Ovary (tissue), 9 donors: ENCODE measurements around the gene FKBP10. TPM values are rescaled to one million over a fixed set of nuclear protein-coding genes. Genes with fewer than 3 reads are reported as not detected.

ENCODE experiments used
- DNase-seq, 5 donors: peaks; one replicate each; pipeline ENCODE4 v3.0.0-alpha.2; 2019 to 2020
- H3K27ac ChIP-seq, 2 donors: fragments of 200-600 bp; one replicate each; pipeline versions ENCODE4 v1.5.1 to v1.8.0; 2019 to 2022
- H3K27me3 ChIP-seq: fragments of 200-600 bp; one replicate; pipeline ENCODE4 v1.8.0; 2022
- H3K36me3 ChIP-seq: fragments of 200-600 bp; sonication (generic); one replicate; pipeline ENCODE4 v1.5.1; 2019
- H3K4me1 ChIP-seq: one replicate; pipeline ENCODE4 v1.8.1; 2013; ENCODE audit warnings: mild to moderate bottlenecking, moderate library complexity; ENCODE audit not compliant: insufficient read depth
- H3K4me3 ChIP-seq: fragments of 200-600 bp; sonication (generic); one replicate; pipeline ENCODE4 v1.5.1; 2017
- H3K9me3 ChIP-seq, 2 donors: fragments of 200-600 bp in 1 of 2; sonication (generic) in 1 of 2; one replicate each; pipeline versions ENCODE4 v1.5.1 to v1.8.1; 2013 to 2019; ENCODE audit warnings: mild to moderate bottlenecking in 1 of 2, moderate library complexity in 1 of 2
- EP300 ChIP-seq: sonication (generic); formaldehyde crosslinking; IDR thresholded peaks from one replicate; pipeline ENCODE4 v1.6.1; 2017; ENCODE audit warnings: antibody characterized with exemption
- POLR2A ChIP-seq: fragments of 450-650 bp; IDR thresholded peaks from one replicate; pipeline ENCODE4 v1.6.1; 2017; ENCODE audit warnings: antibody characterized with exemption, mild to moderate bottlenecking, moderate library complexity
- WGBS, 3 donors: extraction: QIAGEN DNeasy Blood & Tissue Kit in 1 of 3; methylation state at CpG; one replicate each; pipeline versions ENCODE4 v1.1.5 to v1.1.7; 2013 to 2017; 5-methylcytosine and 5-hydroxymethylcytosine counted together
- intact Hi-C, 4 donors: fragments of 100-400 bp; cut with DNase I; formaldehyde crosslinking; loops; one replicate each; pipeline versions ENCODE4 v1.11.0 to v1.15.1; 2022 to 2023
- polyA plus RNA-seq, 2 donors: library from polyadenylated mRNA; stranded (reverse); fragments of 200-250 nt in 1 of 2; fragments of 350-450 nt in 1 of 2; fragmentation: Illumina TruSeq in 1 of 2; extraction: RNeasy Lipid Tissue Mini Kit (QIAGEN cat#74804) in 1 of 2; gene quantifications; one replicate each; pipeline ENCODE4 v1.2.3, GENCODE V29; 2013 to 2014
- total RNA-seq, 7 donors: library from RNA; depleted of rRNA in 2 of 7; stranded (reverse); fragments of >200 nt in 2 of 7; fragmentation: NEBNext Ultra II Directional in 3 of 7; extraction: Animal tissue kit (Norgen Biotek cat#: 25700) in 3 of 7; gene quantifications; one replicate each; pipeline versions ENCODE4 v1.1.0 to v1.2.4, GENCODE V29; 2016 to 2023
- TF ChIP-seq, protein P1 (sequence below), 3 donors: fragments of 450-650 bp in 2 of 3; fragments of 200-600 bp in 1 of 3; IDR thresholded peaks; one replicate each; pipeline versions ENCODE4 v1.5.1 to v1.8.0; 2016 to 2022; ENCODE audit warnings: antibody characterized with exemption in 3 of 3, mild to moderate bottlenecking in 1 of 3
- donor health status: DM: no; HTN: no; CAD: no; lungs with moderate emphysema.
- donor health status: DM: no; HTN: no; CAD: no.
- donor health status: Bipolar disorder and iron deficiency.
- donor health status: DM: yes; HTN: yes; CAD: no.
- donor health status: DM: no; HTN: no; CAD: no.
- donor health status: DM: yes; HTN: yes; CAD: no.

FKBP10 gene
- total and polyA plus RNA-seq, 9 donors: 37.1 to 106 (median 80.0) TPM

DNA sequence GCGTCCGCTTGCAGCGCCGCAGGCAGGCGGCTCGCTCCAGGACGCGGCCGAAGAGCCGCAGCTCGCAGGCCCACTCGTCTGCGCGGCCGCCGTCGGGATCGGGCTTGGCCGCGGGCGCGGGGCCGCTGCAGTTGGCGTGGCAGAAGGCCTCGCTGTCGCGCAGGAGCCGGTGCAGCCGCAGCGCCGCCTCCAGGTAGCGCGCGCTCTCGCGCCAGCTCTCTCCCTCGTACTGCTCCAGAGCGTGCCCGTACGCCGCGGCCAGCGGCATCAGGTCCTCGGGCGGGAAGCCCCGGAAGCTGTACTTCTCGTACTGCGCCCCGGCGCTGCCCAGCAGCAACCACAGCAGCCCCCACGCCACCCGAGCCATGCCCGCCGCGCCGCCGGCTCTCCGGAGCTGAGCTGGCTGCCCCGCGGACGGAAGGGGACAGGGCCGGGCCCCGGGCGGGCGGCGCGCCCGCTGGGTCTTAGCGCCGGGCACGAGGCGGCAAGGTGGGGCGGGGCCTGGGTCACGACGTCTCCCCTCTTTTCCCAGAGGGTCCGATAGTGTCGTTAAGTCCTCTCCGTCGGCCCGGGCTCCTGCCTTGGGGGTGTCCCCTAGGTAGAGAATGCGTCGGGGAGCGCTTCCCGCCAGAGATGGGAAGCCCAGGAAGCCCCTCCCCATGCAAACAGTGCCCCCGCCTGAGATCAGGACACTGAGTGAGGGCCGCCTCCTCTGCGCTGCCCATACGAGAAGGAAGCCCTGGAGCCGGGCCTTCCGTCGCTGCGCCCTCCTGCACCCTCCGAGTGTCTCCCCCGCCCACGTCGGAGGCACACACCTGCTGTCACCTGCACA, 1.0 kb upstream of the FKBP10 start, which contains the start of gene P3H4:
Gene P3H4, minus strand, starts transcription at position 401 of the 832 bp plus-strand sequence. Its CDS starts 34 bp downstream, at position 367.
- peak within 1 kb of the TSS; percentile 47 to 67 for H3K27ac ChIP-seq
- H3K36me3 ChIP-seq: no peaks in the 10 kb centered on the region
- peaks cover 8% of the 10 kb centered on the region for H3K4me1 ChIP-seq
- 0% methylated on average over 53 to 96 of the region's 96 CpGs for WGBS, 3 donors
- TF ChIP-seq POLR2A (peak; percentile 26), EP300 (no peak)
- TF ChIP-seq, protein P1, sequence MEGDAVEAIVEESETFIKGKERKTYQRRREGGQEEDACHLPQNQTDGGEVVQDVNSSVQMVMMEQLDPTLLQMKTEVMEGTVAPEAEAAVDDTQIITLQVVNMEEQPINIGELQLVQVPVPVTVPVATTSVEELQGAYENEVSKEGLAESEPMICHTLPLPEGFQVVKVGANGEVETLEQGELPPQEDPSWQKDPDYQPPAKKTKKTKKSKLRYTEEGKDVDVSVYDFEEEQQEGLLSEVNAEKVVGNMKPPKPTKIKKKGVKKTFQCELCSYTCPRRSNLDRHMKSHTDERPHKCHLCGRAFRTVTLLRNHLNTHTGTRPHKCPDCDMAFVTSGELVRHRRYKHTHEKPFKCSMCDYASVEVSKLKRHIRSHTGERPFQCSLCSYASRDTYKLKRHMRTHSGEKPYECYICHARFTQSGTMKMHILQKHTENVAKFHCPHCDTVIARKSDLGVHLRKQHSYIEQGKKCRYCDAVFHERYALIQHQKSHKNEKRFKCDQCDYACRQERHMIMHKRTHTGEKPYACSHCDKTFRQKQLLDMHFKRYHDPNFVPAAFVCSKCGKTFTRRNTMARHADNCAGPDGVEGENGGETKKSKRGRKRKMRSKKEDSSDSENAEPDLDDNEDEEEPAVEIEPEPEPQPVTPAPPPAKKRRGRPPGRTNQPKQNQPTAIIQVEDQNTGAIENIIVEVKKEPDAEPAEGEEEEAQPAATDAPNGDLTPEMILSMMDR (IDR thresholded peaks at IDR 0.05): peak; percentile 58 to 91 (median 85)
- DNase-seq: peak; percentile 75 to 86 (median 81)
- no peaks in the 10 kb centered on the region for H3K27me3 ChIP-seq
- peak within 1 kb of the TSS; percentile 86 for H3K4me3 ChIP-seq
- H3K9me3 ChIP-seq: no peaks in the 10 kb centered on the region
- intact Hi-C loops: no loop called here

DNA sequence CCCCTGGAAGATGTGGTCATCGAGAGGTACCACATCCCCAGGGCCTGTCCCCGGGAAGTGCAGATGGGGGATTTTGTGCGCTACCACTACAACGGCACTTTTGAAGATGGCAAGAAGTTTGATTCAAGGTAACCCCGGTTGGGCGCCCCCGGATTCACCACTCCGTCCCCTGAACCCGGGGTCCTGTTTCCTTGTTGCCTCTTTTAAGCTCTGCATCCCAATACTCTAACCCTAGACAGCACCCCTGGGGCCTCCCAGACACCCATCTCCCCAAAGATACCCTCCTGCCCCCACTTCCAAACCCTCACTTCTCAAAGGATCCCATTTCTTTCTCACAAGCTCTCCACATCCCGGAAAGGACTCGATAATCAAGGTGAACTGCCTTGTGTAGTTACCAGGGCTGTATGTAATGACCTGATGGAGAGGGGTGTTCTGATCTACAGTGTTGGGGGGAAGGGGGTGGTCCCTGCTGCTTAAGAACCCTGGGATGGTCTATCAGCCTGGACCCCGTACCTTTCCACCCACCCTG, 412 bp downstream of the FKBP10 start:
- Histone ChIP-seq H3K4me1 (peaks cover 8% of the 10 kb centered on the region), H3K4me3 (peak overlapping the region; percentile 86), H3K9me3 (no peaks in the 10 kb centered on the region), H3K36me3 (no peaks in the 10 kb centered on the region), H3K27ac (peak overlapping the region; percentile 46 to 47), H3K27me3 (no peaks in the 10 kb centered on the region)
- DNase-seq: peak in 1 of 5 donors; percentile 47
- WGBS, 3 donors: 5 to 7% (median 5%) methylated on average over 12 of the region's 12 CpGs
- intact Hi-C loops: no loop called here
- TF ChIP-seq POLR2A (no peak), EP300 (no peak)
- TF ChIP-seq, protein P1 (IDR thresholded peaks at IDR 0.05): no peak

DNA sequence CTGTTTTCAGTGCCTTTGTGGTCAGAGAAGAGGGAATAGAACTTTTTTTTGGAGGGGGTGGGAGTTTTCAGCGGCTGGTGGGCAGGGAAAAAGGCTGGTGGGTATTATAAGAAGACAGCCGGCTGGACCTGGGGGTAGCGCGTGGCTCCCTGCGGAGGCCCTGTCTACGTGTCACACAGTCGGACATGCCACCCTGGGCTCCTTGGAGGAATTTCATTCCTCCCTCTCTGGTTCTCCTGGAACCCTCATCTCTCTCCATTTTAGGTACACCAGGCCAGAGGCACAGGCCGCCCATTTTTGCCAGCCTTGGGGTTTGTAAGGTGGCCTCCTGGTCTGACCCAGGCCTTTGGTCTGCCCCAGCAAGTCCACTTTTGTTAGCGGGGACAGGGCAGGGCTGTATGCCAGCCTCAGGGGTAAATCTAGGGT, 908 bp downstream of the FKBP10 start:
- DNase-seq: no peak
- TF ChIP-seq POLR2A: no peak
- TF ChIP-seq, protein P1 (IDR thresholded peaks at IDR 0.05): no peak
- Histone ChIP-seq H3K27me3 (no peaks in the 10 kb centered on the region), H3K36me3 (no peaks in the 10 kb centered on the region), H3K27ac (peak overlapping the region; percentile 37 to 46), H3K9me3 (no peaks in the 10 kb centered on the region), H3K4me3 (peak overlapping the region; percentile 86), H3K4me1 (peaks cover 8% of the 10 kb centered on the region)
- WGBS, 3 donors: 36 to 48% (median 45%) methylated on average over 9 of the region's 9 CpGs
- intact Hi-C loops: no loop called here

DNA sequence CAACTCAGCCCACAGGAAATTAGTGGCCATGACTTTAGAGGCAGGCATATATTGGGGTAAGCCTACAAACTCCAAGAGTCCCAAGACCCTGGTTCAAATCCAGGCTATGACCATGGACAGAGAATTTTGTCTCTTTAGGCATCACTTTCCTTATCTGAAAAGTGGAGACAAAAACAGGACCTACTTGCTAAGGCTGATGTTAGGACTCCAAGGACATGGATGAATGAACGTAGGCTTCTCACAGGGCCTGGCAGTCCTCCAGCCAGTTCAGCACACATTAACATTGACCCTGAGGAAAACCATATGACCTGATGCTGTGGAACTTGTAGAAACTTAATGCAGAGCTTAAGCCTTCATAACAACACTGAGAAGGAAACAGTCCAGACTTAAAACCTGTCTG, 1.4 kb downstream of the FKBP10 start:
- Histone ChIP-seq H3K27me3 (no peaks in the 10 kb centered on the region), H3K27ac (no peak overlapping the region), H3K4me3 (no peak overlapping the region), H3K9me3 (no peaks in the 10 kb centered on the region), H3K36me3 (no peaks in the 10 kb centered on the region), H3K4me1 (peaks cover 8% of the 10 kb centered on the region)
- TF ChIP-seq POLR2A (no peak), EP300 (no peak)
- TF ChIP-seq, protein P1 (IDR thresholded peaks at IDR 0.05): no peak
- intact Hi-C loops: no loop called here
- no peak for DNase-seq
- WGBS, 3 donors: 13 to 24% (median 18%) methylated on average over 1 of the region's 1 CpG
